CD4-positive, alpha-beta T cell treated with Interleukin-4 for 1 hour (primary cell): Measurements from ENCODE around the gene RAD23A.
"Not testable (repeated sequence)": the region's sequence is repeated elsewhere in the genome, so short reads cannot be mapped to it uniquely, and the experiment has no call there.

Experiments
- DNase-seq, 2 donors: peaks; one replicate each; pipeline ENCODE4 v3.0.0-alpha.2; 2020 to 2022

Gene RAD23A

GRCh38 chr19:12955996-12956395 is 10.3 kb downstream of the RAD23A start:
- DNase-seq, result no peak

DNA sequence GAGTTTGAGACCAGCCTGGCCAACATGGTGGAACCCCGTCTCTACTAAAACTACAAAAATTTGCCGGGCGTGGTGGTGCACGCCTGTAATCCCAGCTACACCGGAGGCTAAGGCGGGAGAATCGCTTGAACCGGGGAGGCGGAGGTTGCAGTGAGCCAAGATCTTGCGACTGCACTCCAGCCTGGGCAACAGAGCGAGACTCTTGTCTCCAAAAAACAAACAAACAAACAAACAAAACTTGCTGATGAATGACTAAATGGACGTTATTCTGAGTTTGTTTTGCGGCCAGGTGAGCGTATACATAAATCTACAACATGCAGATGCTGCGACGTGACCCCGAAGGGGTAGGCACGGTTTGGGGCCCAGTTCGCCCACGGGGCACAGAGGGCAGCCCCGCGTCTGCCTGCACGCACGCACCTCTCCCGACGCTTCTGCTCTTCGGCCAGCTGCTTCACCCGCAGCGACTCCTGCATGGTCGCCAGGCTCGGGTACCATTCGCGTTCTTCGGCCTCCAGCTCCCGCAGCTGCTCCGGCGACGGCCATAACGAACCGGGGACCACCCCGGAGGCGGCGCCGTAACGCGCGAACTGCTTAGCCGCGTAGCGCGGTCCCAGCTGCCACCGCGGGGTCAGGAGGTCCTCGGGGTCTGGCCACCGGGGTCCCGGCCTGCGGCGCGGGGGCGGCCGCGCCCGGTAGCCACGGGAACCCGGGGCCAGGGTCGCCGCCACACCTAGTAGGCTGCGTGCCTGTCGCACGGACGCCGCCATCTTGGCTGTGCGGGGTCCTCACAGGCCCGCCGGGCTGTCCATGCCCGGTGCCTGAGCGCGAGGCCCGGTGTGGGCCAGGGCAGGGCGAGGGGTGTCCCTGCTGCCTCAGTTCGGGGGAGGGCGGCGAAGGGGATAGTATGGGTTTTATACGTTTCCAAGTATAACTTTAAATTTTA is 11.1 kb downstream of the RAD23A start, which contains the start of gene GADD45GIP1:
TSS of gene GADD45GIP1 (minus strand) at position 778 of the 943 bp plus-strand sequence. CDS start at position 767, 11 bp downstream.
- DNase-seq, result peak; percentile 80 to 82

DNA sequence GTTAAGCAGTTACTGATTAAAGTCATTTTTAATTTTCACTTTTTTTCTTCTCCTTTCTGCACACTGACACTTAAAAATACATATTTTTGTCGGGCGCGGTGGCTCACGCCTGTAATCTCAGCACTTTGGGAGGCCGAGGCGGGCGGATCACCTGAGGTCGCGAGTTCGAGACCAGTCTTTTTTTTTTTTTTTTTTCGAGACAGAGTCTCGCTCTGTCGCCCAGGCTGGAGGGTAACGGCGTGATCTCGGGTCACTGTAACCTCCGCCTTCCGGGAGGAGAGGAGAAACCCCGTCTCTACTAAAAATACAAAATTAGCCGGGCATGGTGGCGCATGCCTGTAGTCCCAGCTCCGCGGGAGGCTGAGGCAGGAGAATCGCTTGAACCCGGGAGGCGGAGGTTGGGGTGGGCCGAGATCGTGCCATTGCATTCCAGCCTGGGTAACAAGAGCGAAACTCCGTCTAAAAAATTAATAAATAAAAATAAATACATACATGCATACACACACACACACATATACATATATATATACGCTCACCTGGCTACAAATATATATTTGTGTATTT is 11.8 kb downstream of the RAD23A start:
- DNase-seq, result not testable (repeated sequence)

- DNase-seq, result no peak
These were observed 13.8 kb downstream of the RAD23A start for GRCh38 chr19:12959481-12959880.

GRCh38 chr19:12965017-12965811 is 19.6 kb downstream of the RAD23A start:
- DNase-seq, result peak; percentile 81 to 83

GRCh38 chr19:12965812-12966135 is 20.1 kb downstream of the RAD23A start:
- no peak for DNase-seq

- DNase-seq, result no peak
These were observed 22.2 kb downstream of the RAD23A start for GRCh38 chr19:12967907-12968306.

- no peak for DNase-seq
These were observed 23.8 kb downstream of the RAD23A start, which contains the start of gene DAND5 for GRCh38 chr19:12969292-12969988. DAND5 (plus strand) TSS chr19:12969576; CDS start chr19:12969661, 85 bp downstream.

- DNase-seq, result no peak
These were observed 24.6 kb downstream of the RAD23A start for GRCh38 chr19:12970070-12970820.

GRCh38 chr19:12973236-12973635 is 27.6 kb downstream of the RAD23A start:
- no peak for DNase-seq

DNA sequence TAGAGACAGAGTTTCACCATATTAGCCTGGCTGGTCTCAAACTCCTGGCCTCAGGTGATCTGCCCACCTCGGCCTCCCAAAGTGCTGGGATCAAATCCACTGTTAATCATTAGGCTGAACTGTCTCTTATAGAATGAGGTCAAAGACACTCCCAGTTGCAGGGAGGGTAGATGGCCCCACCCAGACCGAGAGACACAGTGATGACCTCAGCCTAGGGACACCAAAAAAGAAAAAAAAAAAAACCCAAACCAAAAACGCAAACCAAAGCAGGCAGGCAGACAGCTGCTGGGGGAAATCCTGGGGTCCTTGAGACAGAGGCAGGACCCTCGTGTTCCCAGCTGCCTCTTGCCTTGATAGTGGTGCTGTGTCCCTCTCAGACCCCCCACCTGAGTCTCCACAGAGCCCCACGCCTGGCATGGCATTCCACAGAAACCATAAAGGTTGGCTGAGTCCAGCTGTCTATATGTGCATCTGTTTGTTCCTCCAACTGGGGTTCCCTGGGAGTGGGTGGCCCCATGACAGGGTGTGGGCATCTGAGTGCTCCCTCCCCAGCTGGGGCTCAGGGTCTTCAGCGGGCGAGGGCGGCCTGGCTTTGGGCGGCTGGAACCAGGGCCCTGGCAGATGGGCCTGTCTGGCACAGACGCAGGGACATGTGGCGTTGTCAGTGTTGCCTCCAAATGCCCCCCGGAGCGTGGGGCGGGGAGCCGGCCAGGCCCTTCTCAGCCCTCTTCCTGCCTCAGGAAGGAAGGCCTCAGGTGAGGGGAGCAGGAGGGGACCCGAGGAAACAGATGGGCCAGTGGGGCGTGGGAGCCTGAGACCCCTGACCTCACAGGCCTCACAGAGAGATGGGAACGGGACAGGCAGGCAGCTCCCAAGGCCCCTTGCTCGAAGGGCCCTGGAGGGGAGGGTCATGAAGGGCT is 28.9 kb downstream of the RAD23A start:
- DNase-seq, result no peak

- no peak for DNase-seq
These were observed 29.6 kb downstream of the RAD23A start for GRCh38 chr19:12975221-12975741.

DNA sequence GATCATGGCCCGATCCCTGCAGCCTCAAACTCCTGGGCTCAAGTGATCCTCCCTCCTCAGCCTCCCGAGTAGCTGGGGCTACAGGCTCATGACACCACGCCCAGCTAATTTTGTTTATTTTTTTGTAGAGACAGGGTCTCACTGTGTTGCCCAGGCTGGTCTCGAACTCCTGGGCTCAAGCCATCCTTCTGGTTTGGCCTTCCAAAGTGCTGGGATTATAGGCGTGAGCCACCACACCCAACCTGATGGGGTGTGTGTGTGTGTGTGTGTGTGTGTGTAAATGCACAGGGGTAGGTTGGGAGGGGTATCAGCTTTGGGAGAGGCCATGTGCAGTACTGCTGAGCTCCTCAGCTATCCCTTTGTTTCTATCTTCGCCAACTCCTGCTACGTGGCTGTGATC is 30.4 kb downstream of the RAD23A start:
- not testable (repeated sequence) for DNase-seq

DNA sequence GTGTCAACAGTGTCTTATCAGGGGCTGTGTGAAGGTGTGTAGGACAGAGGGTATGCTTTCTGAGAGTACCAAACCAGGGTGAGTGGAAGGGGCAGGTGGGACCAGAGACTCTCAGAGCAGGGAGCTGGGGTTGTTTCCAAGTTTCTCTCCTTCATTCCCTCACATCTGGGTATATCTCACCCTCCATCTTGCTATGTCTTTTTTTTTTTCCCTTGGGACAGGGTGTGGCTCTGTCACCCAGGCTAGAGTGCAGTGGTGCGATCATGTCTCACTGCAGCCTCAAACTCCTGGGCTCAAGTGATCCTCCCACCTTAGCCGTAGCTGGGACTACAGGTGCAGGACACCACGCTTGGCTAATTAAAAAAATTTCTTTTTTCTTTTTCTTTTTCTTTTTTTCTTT is 34.3 kb downstream of the RAD23A start:
- no peak for DNase-seq

DNA sequence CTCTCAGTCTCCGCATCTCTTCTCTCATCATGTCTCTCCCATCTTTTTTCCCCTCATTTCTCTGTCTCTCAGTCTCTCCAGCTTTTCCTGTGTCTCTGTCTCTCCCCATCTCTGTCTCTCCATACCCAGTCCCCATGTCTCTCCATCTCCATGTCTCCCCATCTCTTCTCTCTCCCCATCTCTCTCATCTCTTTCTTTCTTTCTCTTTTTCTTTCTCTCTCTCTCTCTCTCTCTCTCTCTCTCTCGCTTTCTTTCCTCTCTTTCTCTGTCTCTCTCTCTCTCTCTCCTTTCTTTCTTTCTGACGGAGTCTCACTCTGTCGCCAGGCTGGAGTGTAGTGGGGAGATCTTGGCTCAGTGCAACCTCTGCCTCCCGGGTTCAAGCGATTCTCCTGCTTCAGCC is 37.0 kb downstream of the RAD23A start:
- no peak for DNase-seq

DNA sequence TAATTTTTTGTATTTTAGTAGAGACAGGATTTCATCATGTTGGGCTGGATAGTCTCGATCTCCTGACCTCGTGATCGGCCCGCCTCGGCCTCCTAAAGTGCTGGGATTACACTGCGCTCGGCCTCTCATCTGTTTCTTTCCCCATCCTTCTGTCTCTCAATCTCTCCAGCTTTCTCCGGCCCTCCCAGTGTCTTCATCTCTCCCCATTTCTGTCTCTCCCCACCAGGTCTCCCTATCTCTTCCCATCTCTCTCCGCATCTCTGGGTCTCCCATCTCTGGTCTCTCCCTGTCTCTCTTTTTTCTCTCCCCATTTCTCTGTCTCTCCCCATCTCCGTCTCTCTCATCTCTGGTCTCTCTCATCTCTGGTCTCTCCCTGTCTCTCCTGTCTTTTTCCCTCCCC is 37.4 kb downstream of the RAD23A start:
- no peak for DNase-seq

GRCh38 chr19:12983542-12984142 is 38.0 kb downstream of the RAD23A start:
- peak; percentile 84 to 86 for DNase-seq

- peak; percentile 19 to 37 for DNase-seq
These were observed 38.5 kb downstream of the RAD23A start for GRCh38 chr19:12984143-12984627.

DNA sequence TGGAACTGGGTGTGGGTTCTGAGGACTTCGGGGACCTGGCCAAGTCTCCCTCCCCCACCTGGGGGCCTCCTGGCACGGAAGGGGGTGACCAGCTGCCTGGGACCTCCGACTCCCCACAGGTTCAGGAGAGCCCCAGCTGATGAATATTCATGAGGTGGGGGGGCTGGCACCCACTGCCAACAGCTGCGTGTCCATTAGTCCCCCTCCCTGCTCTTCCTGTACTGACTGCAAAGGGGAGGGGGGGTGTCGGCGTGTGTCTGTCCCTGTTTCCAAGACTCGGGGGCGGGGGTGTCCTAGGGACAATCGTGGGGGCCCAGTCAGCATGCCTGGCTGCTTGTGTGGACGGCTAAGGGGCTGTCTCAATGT is 39.0 kb downstream of the RAD23A start:
- no peak for DNase-seq
